PC-9 (cell line): ENCODE results near the gene TECTA. TPM values are rescaled to one million over a fixed set of nuclear protein-coding genes. Genes with fewer than 3 reads are reported as not detected.

Source experiments
- BruUV-seq: library from RNA; stranded (reverse); fragments of 400-500 nt; replicated peaks from 2 replicates; lab custom pipeline; 2021; lab: Mats Ljungman, UMichigan
- CTCF ChIA-PET: fragments of 300-600 bp; sonication (Branson Sonifier 250); formaldehyde crosslinking; loops from one replicate; lab custom pipeline; 2022; ENCODE audit warnings: antibody characterized with exemption; lab: Charles Lee
- POLR2A ChIA-PET: fragments of 300-600 bp; sonication (Branson Sonifier 250); formaldehyde crosslinking; loops from one replicate; lab custom pipeline; 2022; ENCODE audit warnings: antibody characterized with exemption; ENCODE audit not compliant: unreplicated experiment; lab: Charles Lee
- DNase-seq, 2 experiments: peaks; one replicate each; pipeline versions ENCODE4 v3.0.0 to v3.0.0-alpha.2; 2015 to 2022; ENCODE audit warnings: mixed read lengths in 1 of 2
- H2AFZ ChIP-seq: fragments of 200-600 bp; sonication (generic); 2 replicates; pipeline ENCODE4 v1.8.1; 2017; ENCODE audit warnings: antibody characterized with exemption
- H3F3A ChIP-seq: fragments of 200-600 bp; sonication (generic); 2 replicates; pipeline ENCODE4 v1.8.1; 2017; ENCODE audit warnings: antibody characterized with exemption, mild to moderate bottlenecking, low read depth; ENCODE audit not compliant: insufficient read depth
- H3K27ac ChIP-seq: fragments of 200-600 bp; sonication (generic); 2 replicates; pipeline ENCODE4 v1.6.1; 2016; ENCODE audit warnings: mixed run types
- H3K27me3 ChIP-seq: fragments of 200-600 bp; sonication (generic); 2 replicates; pipeline ENCODE4 v1.6.1; 2016; ENCODE audit warnings: low read depth, mixed run types; ENCODE audit not compliant: insufficient read depth
- H3K36me3 ChIP-seq: fragments of 200-600 bp; sonication (generic); 2 replicates; pipeline ENCODE4 v1.6.1; 2016; ENCODE audit warnings: low read depth, mixed run types
- H3K4me1 ChIP-seq: fragments of 200-600 bp; sonication (generic); replicated peaks from 2 replicates; pipeline ENCODE4 v1.6.1; 2016; ENCODE audit warnings: mixed run types; ENCODE audit not compliant: insufficient read depth
- H3K4me2 ChIP-seq: fragments of 200-600 bp; sonication (generic); 2 replicates; pipeline ENCODE4 v1.6.1; 2017; ENCODE audit warnings: mixed run types
- H3K4me3 ChIP-seq: fragments of 200-600 bp; sonication (generic); 2 replicates; pipeline ENCODE4 v1.6.1; 2016; ENCODE audit warnings: mixed run types
- H3K79me2 ChIP-seq: fragments of 200-600 bp; sonication (generic); 2 replicates; pipeline ENCODE4 v1.6.1; 2017; ENCODE audit warnings: low read depth, mixed run types
- H3K9me2 ChIP-seq: fragments of 200-600 bp; sonication (generic); 2 replicates; pipeline ENCODE4 v1.8.1; 2017; ENCODE audit warnings: mild to moderate bottlenecking; ENCODE audit not compliant: insufficient read depth
- H3K9me3 ChIP-seq: fragments of 200-600 bp; sonication (generic); 2 replicates; pipeline ENCODE4 v1.8.1; 2016; ENCODE audit warnings: low read depth; ENCODE audit not compliant: insufficient read depth
- H4K20me1 ChIP-seq: fragments of 200-600 bp; sonication (generic); 2 replicates; pipeline ENCODE4 v1.8.1; 2017; ENCODE audit not compliant: insufficient read depth
- EZH2 ChIP-seq: fragments of 200-600 bp; sonication (generic); IDR thresholded peaks from 2 replicates; pipeline ENCODE4 v1.8.0; 2017; ENCODE audit warnings: antibody characterized with exemption, low read depth
- intact Hi-C: fragments of 100-400 bp; cut with micrococcal nuclease; formaldehyde crosslinking; loops from one replicate; pipeline ENCODE4 v1.10.0; 2022; ENCODE audit not compliant: unreplicated experiment
- total RNA-seq: library from RNA; stranded (reverse); gene quantifications from 2 replicates; pipeline ENCODE4 v1.2.3, GENCODE V29; 2021
- TF ChIP-seq, protein P1 (sequence below): fragments of 200-600 bp; sonication (generic); conservative IDR thresholded peaks from 2 replicates; pipeline ENCODE4 v1.6.1; 2017; ENCODE audit warnings: mixed run types, antibody characterized with exemption, mild to moderate bottlenecking, moderate library complexity

TECTA gene
- total RNA-seq, 1 experiment from 2014 or later, result 0.04 TPM

DNA sequence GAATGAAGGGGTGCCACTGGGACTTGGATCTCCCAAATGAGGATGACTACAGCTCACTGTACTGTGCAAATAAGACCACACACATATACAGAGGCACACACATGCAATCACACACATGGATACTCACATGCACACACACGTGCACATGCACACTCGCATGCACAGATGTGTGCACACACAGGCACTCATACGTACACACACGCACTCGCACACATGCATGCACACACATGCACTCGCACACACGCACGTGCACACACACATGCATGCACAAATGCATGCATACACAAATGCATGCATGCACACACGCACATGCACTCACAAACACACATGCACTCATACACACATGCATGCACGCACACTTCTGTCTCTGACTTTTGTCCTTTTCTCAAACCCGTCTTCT, 36.0 kb downstream of the TECTA start:
- Histone ChIP-seq H2AFZ (no peak overlapping the region), H4K20me1 (no peaks in the 10 kb centered on the region), H3K36me3 (no peaks in the 10 kb centered on the region), H3K9me3 (no peaks in the 10 kb centered on the region), H3F3A (no peaks in the 10 kb centered on the region), H3K4me3 (no peak overlapping the region), H3K79me2 (no peaks in the 10 kb centered on the region), H3K4me2 (no peak overlapping the region), H3K27me3 (peaks cover 98% of the 10 kb centered on the region), H3K9me2 (no peaks in the 10 kb centered on the region), H3K4me1 (no peaks in the 10 kb centered on the region), H3K27ac (no peak overlapping the region)
- POLR2A ChIA-PET, result no interaction called here
- intact Hi-C loops, result no loop called here
- no TSS peak for BruUV-seq
- no peak for TF ChIP-seq EZH2
- TF ChIP-seq, protein P1, sequence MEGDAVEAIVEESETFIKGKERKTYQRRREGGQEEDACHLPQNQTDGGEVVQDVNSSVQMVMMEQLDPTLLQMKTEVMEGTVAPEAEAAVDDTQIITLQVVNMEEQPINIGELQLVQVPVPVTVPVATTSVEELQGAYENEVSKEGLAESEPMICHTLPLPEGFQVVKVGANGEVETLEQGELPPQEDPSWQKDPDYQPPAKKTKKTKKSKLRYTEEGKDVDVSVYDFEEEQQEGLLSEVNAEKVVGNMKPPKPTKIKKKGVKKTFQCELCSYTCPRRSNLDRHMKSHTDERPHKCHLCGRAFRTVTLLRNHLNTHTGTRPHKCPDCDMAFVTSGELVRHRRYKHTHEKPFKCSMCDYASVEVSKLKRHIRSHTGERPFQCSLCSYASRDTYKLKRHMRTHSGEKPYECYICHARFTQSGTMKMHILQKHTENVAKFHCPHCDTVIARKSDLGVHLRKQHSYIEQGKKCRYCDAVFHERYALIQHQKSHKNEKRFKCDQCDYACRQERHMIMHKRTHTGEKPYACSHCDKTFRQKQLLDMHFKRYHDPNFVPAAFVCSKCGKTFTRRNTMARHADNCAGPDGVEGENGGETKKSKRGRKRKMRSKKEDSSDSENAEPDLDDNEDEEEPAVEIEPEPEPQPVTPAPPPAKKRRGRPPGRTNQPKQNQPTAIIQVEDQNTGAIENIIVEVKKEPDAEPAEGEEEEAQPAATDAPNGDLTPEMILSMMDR, result no peak
- DNase-seq, result no peak
- CTCF ChIA-PET, result no interaction called here

DNA sequence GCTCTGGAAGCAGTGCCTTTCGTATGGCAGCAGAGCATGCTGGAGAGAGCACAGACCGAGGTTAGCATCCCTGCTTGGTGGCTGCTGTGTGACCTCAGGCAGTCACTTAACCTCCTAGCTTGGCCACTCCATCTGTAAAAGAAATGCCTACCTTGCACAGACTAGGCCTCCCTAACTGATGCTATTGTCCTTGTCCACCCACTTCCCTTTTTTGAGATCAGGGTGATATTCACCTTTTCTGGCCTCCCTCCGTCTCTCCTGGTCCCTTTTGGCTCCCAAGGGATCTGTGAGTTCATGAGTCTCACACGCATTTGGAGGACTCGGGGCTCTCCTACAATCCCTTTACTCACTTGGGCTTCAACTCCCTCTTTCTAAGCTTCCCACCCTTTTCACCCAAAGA, 37.2 kb downstream of the TECTA start:
- Histone ChIP-seq H3F3A (no peaks in the 10 kb centered on the region), H3K36me3 (no peaks in the 10 kb centered on the region), H3K9me3 (no peaks in the 10 kb centered on the region), H3K4me3 (no peak overlapping the region), H3K4me1 (no peaks in the 10 kb centered on the region), H3K79me2 (no peaks in the 10 kb centered on the region), H2AFZ (no peak overlapping the region), H4K20me1 (peaks cover 2% of the 10 kb centered on the region; the same call in 1 of the 2 replicates), H3K9me2 (no peaks in the 10 kb centered on the region), H3K27me3 (peaks cover 99% of the 10 kb centered on the region), H3K4me2 (no peak overlapping the region), H3K27ac (no peak overlapping the region)
- DNase-seq, result no peak
- TF ChIP-seq EZH2, result no peak
- TF ChIP-seq, protein P1, result no peak
- intact Hi-C loops, result no loop called here
- ChIA-PET CTCF (no interaction called here), POLR2A (no interaction called here)
- BruUV-seq, result no TSS peak

DNA sequence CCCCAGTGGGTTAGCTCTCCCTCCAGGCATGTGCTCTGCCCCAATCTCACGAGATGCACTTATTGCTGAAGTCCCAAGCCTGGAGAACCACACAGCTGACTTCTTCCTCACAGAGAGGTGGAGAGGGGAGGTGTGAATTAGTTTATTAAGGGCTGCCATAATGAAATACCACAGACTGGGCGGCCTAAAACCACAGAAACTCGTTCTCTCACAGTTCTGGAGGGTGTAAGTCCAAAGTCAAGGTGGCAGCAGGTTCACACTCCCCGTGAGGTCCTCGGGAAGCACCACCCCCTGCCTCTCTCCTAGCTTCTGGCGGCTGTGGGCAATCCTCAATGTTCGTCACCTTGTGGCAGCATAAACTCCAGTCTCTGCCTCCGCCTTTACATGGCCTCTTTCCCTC, 39.3 kb downstream of the TECTA start:
- H3K79me2 ChIP-seq, result no peaks in the 10 kb centered on the region
- H3K4me2 ChIP-seq, result no peak overlapping the region
- intact Hi-C loops, result no loop called here
- POLR2A ChIA-PET, result no interaction called here
- H3K36me3 ChIP-seq, result no peaks in the 10 kb centered on the region
- peaks cover 100% of the 10 kb centered on the region for H3K27me3 ChIP-seq
- CTCF ChIA-PET, result no interaction called here
- no peak overlapping the region for H2AFZ ChIP-seq
- no peak for TF ChIP-seq EZH2
- TF ChIP-seq, protein P1, result no peak
- DNase-seq, result no peak
- H3K9me3 ChIP-seq, result no peaks in the 10 kb centered on the region
- BruUV-seq, result no TSS peak
- no peaks in the 10 kb centered on the region for H3K9me2 ChIP-seq
- H3K4me1 ChIP-seq, result no peaks in the 10 kb centered on the region
- no peaks in the 10 kb centered on the region for H3F3A ChIP-seq
- H4K20me1 ChIP-seq, result peaks cover 2% of the 10 kb centered on the region; the same call in 1 of the 2 replicates
- no peak overlapping the region for H3K4me3 ChIP-seq
- H3K27ac ChIP-seq, result no peak overlapping the region
